ENCODE data around the gene LIMA1. TPM values are rescaled to one million over a fixed set of nuclear protein-coding genes. Genes with fewer than 3 reads are reported as not detected.
"Not testable (repeated sequence)": the region's sequence is repeated elsewhere in the genome, so short reads cannot be mapped to it uniquely, and the experiment has no call there.

Gene LIMA1
- total RNA-seq, 2 experiments from 2014 or later, result 4.6 to 5.1 TPM

- ATAC-seq (ENCODE audit: poor library complexity), result no peak
- CTCF ChIA-PET, result no interaction called here
- H3K27ac ChIP-seq (ENCODE audit: low read depth in 1 of 2, low read length in 2 of 2), result no peak overlapping the region
- Mint-ChIP-seq H3K4me1 (ENCODE audit: low read depth) (no peaks in the 10 kb centered on the region), H3K4me3 (no peak overlapping the region), H3K27me3 (no peaks in the 10 kb centered on the region), H3K9me3 (no peaks in the 10 kb centered on the region), H3K36me3 (ENCODE audit: low read depth) (no peaks in the 10 kb centered on the region), H3K27ac (no peak overlapping the region)
- no peaks in the 10 kb centered on the region for H3K27me3 ChIP-seq (ENCODE audit: control insufficient read depth in 1 of 2, insufficient read depth in 2 of 2, low read length in 2 of 2)
- no peaks in the 10 kb centered on the region for H3K4me1 ChIP-seq (ENCODE audit: insufficient read depth, low read length)
- no peak for DNase-seq
- H3K36me3 ChIP-seq (ENCODE audit: insufficient read depth, low read length), result no peaks in the 10 kb centered on the region
- POLR2A ChIA-PET, result no interaction called here
- no peak for TF ChIP-seq CTCF (IDR thresholded peaks at IDR 0.05)
- H3K9me3 ChIP-seq (ENCODE audit: control insufficient read depth in 1 of 2, insufficient read depth in 1 of 2, low read length in 2 of 2), result no peaks in the 10 kb centered on the region
- intact Hi-C loops (cut with DNase I, micrococcal nuclease), result no loop called here
- H3K4me3 ChIP-seq (ENCODE audit: low read length), result no peak overlapping the region
These were observed 43.4 kb upstream of the LIMA1 start for GRCh38 chr12:50326590-50327284.

GRCh38 chr12:50325890-50326391 is 42.6 kb upstream of the LIMA1 start:
- H3K4me3 Mint-ChIP-seq, result no peak overlapping the region
- intact Hi-C loops (cut with DNase I, micrococcal nuclease), result no loop called here
- POLR2A ChIA-PET, result no interaction called here
- Histone ChIP-seq H3K4me3 (ENCODE audit: low read length) (no peak overlapping the region), H3K27ac (ENCODE audit: low read depth in 1 of 2, low read length in 2 of 2) (no peak overlapping the region), H3K36me3 (ENCODE audit: insufficient read depth, low read length) (no peaks in the 10 kb centered on the region), H3K9me3 (ENCODE audit: control insufficient read depth in 1 of 2, insufficient read depth in 1 of 2, low read length in 2 of 2) (no peaks in the 10 kb centered on the region), H3K27me3 (ENCODE audit: control insufficient read depth in 1 of 2, insufficient read depth in 2 of 2, low read length in 2 of 2) (no peaks in the 10 kb centered on the region), H3K4me1 (ENCODE audit: insufficient read depth, low read length) (no peaks in the 10 kb centered on the region)
- no peaks in the 10 kb centered on the region for H3K27me3 Mint-ChIP-seq
- H3K36me3 Mint-ChIP-seq (ENCODE audit: low read depth), result no peaks in the 10 kb centered on the region
- H3K9me3 Mint-ChIP-seq, result no peaks in the 10 kb centered on the region
- CTCF ChIA-PET, result no interaction called here
- no peak for DNase-seq
- no peaks in the 10 kb centered on the region for H3K4me1 Mint-ChIP-seq (ENCODE audit: low read depth)
- H3K27ac Mint-ChIP-seq, result no peak overlapping the region
- TF ChIP-seq CTCF (IDR thresholded peaks at IDR 0.05), result no peak
- ATAC-seq (ENCODE audit: poor library complexity), result no peak

- not testable (repeated sequence) for ATAC-seq (ENCODE audit: poor library complexity); H3K4me3 Mint-ChIP-seq
These were observed 41.5 kb upstream of the LIMA1 start for GRCh38 chr12:50324770-50325169.

GRCh38 chr12:50324077-50324476 is 40.8 kb upstream of the LIMA1 start:
- POLR2A ChIA-PET; H3K4me3 Mint-ChIP-seq; DNase-seq; H3K4me1 Mint-ChIP-seq (ENCODE audit: low read depth); H3K27ac ChIP-seq (ENCODE audit: low read depth in 1 of 2, low read length in 2 of 2); H3K27ac Mint-ChIP-seq; intact Hi-C loops (cut with DNase I, micrococcal nuclease); H3K4me3 ChIP-seq (ENCODE audit: low read length); H3K9me3 ChIP-seq (ENCODE audit: control insufficient read depth in 1 of 2, insufficient read depth in 1 of 2, low read length in 2 of 2); CTCF ChIA-PET; H3K27me3 ChIP-seq (ENCODE audit: control insufficient read depth in 1 of 2, insufficient read depth in 2 of 2, low read length in 2 of 2); H3K36me3 ChIP-seq (ENCODE audit: insufficient read depth, low read length); H3K4me1 ChIP-seq (ENCODE audit: insufficient read depth, low read length); H3K9me3 Mint-ChIP-seq; H3K27me3 Mint-ChIP-seq; ATAC-seq (ENCODE audit: poor library complexity); H3K36me3 Mint-ChIP-seq (ENCODE audit: low read depth): not testable (repeated sequence)

More at GRCh38 chr12:50324770-50325169, 41.5 kb upstream of the LIMA1 start:
- H3K27me3 ChIP-seq (ENCODE audit: control insufficient read depth in 1 of 2, insufficient read depth in 2 of 2, low read length in 2 of 2); POLR2A ChIA-PET; H3K9me3 ChIP-seq (ENCODE audit: control insufficient read depth in 1 of 2, insufficient read depth in 1 of 2, low read length in 2 of 2); intact Hi-C loops (cut with DNase I, micrococcal nuclease); H3K9me3 Mint-ChIP-seq; DNase-seq; H3K27ac Mint-ChIP-seq; H3K27ac ChIP-seq (ENCODE audit: low read depth in 1 of 2, low read length in 2 of 2); H3K36me3 Mint-ChIP-seq (ENCODE audit: low read depth); H3K36me3 ChIP-seq (ENCODE audit: insufficient read depth, low read length); CTCF ChIA-PET; H3K27me3 Mint-ChIP-seq; H3K4me3 ChIP-seq (ENCODE audit: low read length); H3K4me1 ChIP-seq (ENCODE audit: insufficient read depth, low read length); H3K4me1 Mint-ChIP-seq (ENCODE audit: low read depth): not testable (repeated sequence)
